ENCODE results near the gene MYL9. TPM values are rescaled to one million over a fixed set of nuclear protein-coding genes. Genes with fewer than 3 reads are reported as not detected.

The MYL9 gene
- total and polyA plus RNA-seq, 2 experiments from 2014 or later = 172 to 681 TPM

GRCh38 chr20:36523341-36523740, 18.0 kb upstream of the MYL9 start:
- DNase-seq = no peak
- no peaks in the 10 kb centered on the region for H4K20me1 ChIP-seq (ENCODE audit: insufficient read depth)
- no peak overlapping the region for H3K9ac ChIP-seq
- H3K27me3 ChIP-seq (replicated peaks; ENCODE audit: insufficient read depth) = no peaks in the 10 kb centered on the region
- peaks cover 53% of the 10 kb centered on the region for H3K36me3 ChIP-seq (ENCODE audit: low read depth)
- no peaks in the 10 kb centered on the region for H3K9me2 ChIP-seq (ENCODE audit: insufficient read depth)
- in situ Hi-C loops (cut with MboI) = no loop called here
- TF ChIP-seq EZH2phosphoT487 (IDR thresholded peaks at IDR 0.05; ENCODE audit: insufficient read depth, low read depth) (no peak), EZH2 (IDR thresholded peaks at IDR 0.05; ENCODE audit: insufficient read depth, poor library complexity, severe bottlenecking) (no peak)
- H3K4me2 ChIP-seq (ENCODE audit: unreplicated experiment) = no peak overlapping the region
- no peak overlapping the region for H2AFZ ChIP-seq
- H3K4me1 ChIP-seq (ENCODE audit: insufficient read depth) = peaks cover 20% of the 10 kb centered on the region; the same call in 1 of the 2 replicates
- peaks cover 62% of the 10 kb centered on the region for H3K79me2 ChIP-seq (ENCODE audit: insufficient read depth)
- H3K4me3 ChIP-seq = no peak overlapping the region
- H3F3A ChIP-seq (ENCODE audit: insufficient read depth) = peaks cover 19% of the 10 kb centered on the region
- no peaks in the 10 kb centered on the region for H3K9me3 ChIP-seq (ENCODE audit: low read depth)
- H3K27ac ChIP-seq = no peak overlapping the region
- WGBS, 2 experiments (ENCODE audit: low coverage in 1 of 2, low lambda C conversion rate in 2 of 2, missing lambda C conversion rate in 2 of 2) = 97 to 98% methylated on average over 3 of the region's 3 CpGs

GRCh38 chr20:36525620-36526365, 15.5 kb upstream of the MYL9 start:
- no peak for DNase-seq
- in situ Hi-C loops (cut with MboI) = no loop called here

GRCh38 chr20:36526521-36527011, 14.8 kb upstream of the MYL9 start:
- Histone ChIP-seq H3K9me3 (ENCODE audit: low read depth) (no peaks in the 10 kb centered on the region), H3K36me3 (ENCODE audit: low read depth) (peaks cover 50% of the 10 kb centered on the region; the same call in 1 of the 2 replicates), H3K27me3 (replicated peaks; ENCODE audit: insufficient read depth) (no peaks in the 10 kb centered on the region), H3F3A (ENCODE audit: insufficient read depth) (peaks cover 13% of the 10 kb centered on the region; the same call in 1 of the 2 replicates), H3K9me2 (ENCODE audit: insufficient read depth) (no peaks in the 10 kb centered on the region), H3K9ac (no peak overlapping the region), H3K4me1 (ENCODE audit: insufficient read depth) (0 out of 2 replicates have a peak, but pooled peaks cover 8% of the 10 kb centered on the region), H3K4me2 (ENCODE audit: unreplicated experiment) (no peak overlapping the region), H3K79me2 (ENCODE audit: insufficient read depth) (peaks cover 30% of the 10 kb centered on the region), H3K27ac (no peak overlapping the region), H3K4me3 (no peak overlapping the region), H4K20me1 (ENCODE audit: insufficient read depth) (no peaks in the 10 kb centered on the region), H2AFZ (no peak overlapping the region)
- no peak for DNase-seq
- TF ChIP-seq EZH2phosphoT487 (IDR thresholded peaks at IDR 0.05; ENCODE audit: insufficient read depth, low read depth) = no peak
- TF ChIP-seq EZH2 (IDR thresholded peaks at IDR 0.05; ENCODE audit: insufficient read depth, poor library complexity, severe bottlenecking) = no peak
- 89 to 91% methylated on average over 28 to 29 of the region's 29 CpGs for WGBS, 2 experiments (ENCODE audit: low coverage in 1 of 2, low lambda C conversion rate in 2 of 2, missing lambda C conversion rate in 2 of 2)
- in situ Hi-C loops (cut with MboI) = no loop called here

More at GRCh38 chr20:36525620-36526365, 15.5 kb upstream of the MYL9 start:
- 90 to 94% methylated on average over 17 of the region's 17 CpGs for WGBS, 2 experiments (ENCODE audit: low coverage in 1 of 2, low lambda C conversion rate in 2 of 2, missing lambda C conversion rate in 2 of 2)
- Histone ChIP-seq H3F3A (ENCODE audit: insufficient read depth) (peaks cover 13% of the 10 kb centered on the region; the same call in 1 of the 2 replicates), H3K9ac (no peak overlapping the region), H3K9me3 (ENCODE audit: low read depth) (no peaks in the 10 kb centered on the region), H3K27me3 (replicated peaks; ENCODE audit: insufficient read depth) (no peaks in the 10 kb centered on the region), H4K20me1 (ENCODE audit: insufficient read depth) (no peaks in the 10 kb centered on the region), H3K36me3 (ENCODE audit: low read depth) (peaks cover 51% of the 10 kb centered on the region; the same call in 1 of the 2 replicates), H3K4me2 (ENCODE audit: unreplicated experiment) (no peak overlapping the region), H3K4me3 (no peak overlapping the region), H3K79me2 (ENCODE audit: insufficient read depth) (peaks cover 37% of the 10 kb centered on the region), H2AFZ (no peak overlapping the region), H3K27ac (no peak overlapping the region), H3K9me2 (ENCODE audit: insufficient read depth) (no peaks in the 10 kb centered on the region), H3K4me1 (ENCODE audit: insufficient read depth) (0 out of 2 replicates have a peak, but pooled peaks cover 8% of the 10 kb centered on the region)
- no peak for TF ChIP-seq EZH2phosphoT487 (IDR thresholded peaks at IDR 0.05; ENCODE audit: insufficient read depth, low read depth)
- TF ChIP-seq EZH2 (IDR thresholded peaks at IDR 0.05; ENCODE audit: insufficient read depth, poor library complexity, severe bottlenecking) = no peak

- in situ Hi-C loops (cut with MboI) = no loop called here
- no peak for TF ChIP-seq EZH2phosphoT487 (IDR thresholded peaks at IDR 0.05; ENCODE audit: insufficient read depth, low read depth)
- no peak for TF ChIP-seq EZH2 (IDR thresholded peaks at IDR 0.05; ENCODE audit: insufficient read depth, poor library complexity, severe bottlenecking)
- Histone ChIP-seq H2AFZ (no peak overlapping the region), H3K4me3 (no peak overlapping the region), H3F3A (ENCODE audit: insufficient read depth) (peaks cover 13% of the 10 kb centered on the region), H3K27me3 (replicated peaks; ENCODE audit: insufficient read depth) (no peaks in the 10 kb centered on the region), H3K79me2 (ENCODE audit: insufficient read depth) (peaks cover 20% of the 10 kb centered on the region), H3K9me3 (ENCODE audit: low read depth) (no peaks in the 10 kb centered on the region), H3K4me2 (ENCODE audit: unreplicated experiment) (no peak overlapping the region), H3K9ac (no peak overlapping the region), H3K27ac (no peak overlapping the region), H3K36me3 (ENCODE audit: low read depth) (peaks cover 49% of the 10 kb centered on the region; the same call in 1 of the 2 replicates), H4K20me1 (ENCODE audit: insufficient read depth) (no peaks in the 10 kb centered on the region), H3K9me2 (ENCODE audit: insufficient read depth) (no peaks in the 10 kb centered on the region), H3K4me1 (ENCODE audit: insufficient read depth) (no peaks in the 10 kb centered on the region)
- DNase-seq = no peak
- 91 to 94% methylated on average over 32 of the region's 32 CpGs for WGBS, 2 experiments (ENCODE audit: low coverage in 1 of 2, low lambda C conversion rate in 2 of 2, missing lambda C conversion rate in 2 of 2)
Observed at GRCh38 chr20:36527331-36528125, 13.8 kb upstream of the MYL9 start.

All from GM23248 (cell line).